ENCODE data around the gene SAPCD2. TPM values are rescaled to one million over a fixed set of nuclear protein-coding genes. Genes with fewer than 3 reads are reported as not detected.
A peak's percentile ranks its signal among the peaks of the same experiment; 100 is the strongest.

SAPCD2 gene
- polyA plus RNA-seq, 1 donor (not counting 4 experiments of a cell fraction or from before 2014, with no cell fraction given) = 1.6 TPM

DNA sequence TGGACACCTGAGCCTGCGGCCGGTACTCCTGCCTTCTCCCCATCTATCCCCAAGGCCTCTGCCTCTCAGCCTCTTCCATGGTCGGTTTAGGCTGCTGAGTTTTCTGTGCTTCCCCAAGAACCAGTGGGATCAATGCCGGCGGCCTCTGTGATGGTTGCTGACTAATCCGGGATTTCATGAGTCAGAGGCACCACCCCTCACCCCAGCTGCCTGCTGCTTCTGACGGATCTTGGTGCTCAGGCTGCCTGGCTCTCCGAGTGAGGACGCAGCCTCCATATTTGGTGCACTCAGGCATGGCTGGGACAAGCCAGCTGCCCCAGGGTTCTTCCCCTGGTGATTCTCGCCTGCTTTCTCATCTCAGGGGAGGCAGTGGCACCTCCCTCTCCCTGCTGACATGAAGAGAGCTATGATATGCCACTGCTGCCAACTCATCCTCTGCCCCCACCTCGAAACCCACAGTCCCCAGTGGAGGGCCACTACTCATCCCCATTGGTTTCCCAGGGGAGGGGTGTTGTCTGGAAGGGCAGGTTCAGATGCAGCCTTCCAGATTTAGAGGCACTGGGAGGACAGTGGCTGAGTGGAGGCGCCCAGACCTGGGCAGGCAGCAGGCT lies 13.1 kb upstream of the SAPCD2 start:
- peak; percentile 89 for FAIRE-seq
- Histone ChIP-seq H3K4me3 (ENCODE audit: control insufficient read depth in 2 of 3, extremely low read depth in 1 of 3, insufficient read depth in 2 of 3, low read depth in 1 of 3, low read length in 3 of 3) (no peak overlapping the region), H3K36me3 (ENCODE audit: control insufficient read depth in 2 of 2, extremely low read depth in 1 of 2, insufficient read depth in 2 of 2, low read length in 2 of 2) (peaks cover 3 to 7% of the 10 kb centered on the region in 2 experiments), H3K79me2 (ENCODE audit: control insufficient read depth, insufficient read depth, low read length) (peaks cover 3% of the 10 kb centered on the region), H3K27me3 (ENCODE audit: control insufficient read depth, extremely low read depth, insufficient read depth, low read length) (no peaks in the 10 kb centered on the region), H2AFZ (ENCODE audit: control insufficient read depth, low read length) (no peak overlapping the region), H3K9me3 (ENCODE audit: control insufficient read depth, low read depth, low read length) (no peaks in the 10 kb centered on the region), H3K9me1 (ENCODE audit: control insufficient read depth, extremely low read depth, insufficient read depth, low read length) (peaks cover 2% of the 10 kb centered on the region), H3K4me2 (ENCODE audit: control insufficient read depth, extremely low read depth, insufficient read depth, low read depth, low read length) (peak overlapping the region; percentile 42), H4K20me1 (ENCODE audit: control insufficient read depth, extremely low read depth, insufficient read depth, low read length) (no peaks in the 10 kb centered on the region), H3K4me1 (ENCODE audit: control insufficient read depth, extremely low read depth, insufficient read depth, low read length) (peaks cover 48% of the 10 kb centered on the region), H3K27ac (ENCODE audit: control insufficient read depth, insufficient read depth, low read length) (peak overlapping the region; percentile 90), H3K9ac (ENCODE audit: control insufficient read depth, extremely low read depth, insufficient read depth, low read length) (peak overlapping the region; percentile 58)
- dilution Hi-C loops (cut with MboI; ENCODE audit: extremely low pct_ligation_motif_present, low sequenced_read_pairs) = no loop called here
- peak; percentile 85 for DNase-seq (ENCODE audit: low read depth, low spot score)
- TF ChIP-seq, protein P1, sequence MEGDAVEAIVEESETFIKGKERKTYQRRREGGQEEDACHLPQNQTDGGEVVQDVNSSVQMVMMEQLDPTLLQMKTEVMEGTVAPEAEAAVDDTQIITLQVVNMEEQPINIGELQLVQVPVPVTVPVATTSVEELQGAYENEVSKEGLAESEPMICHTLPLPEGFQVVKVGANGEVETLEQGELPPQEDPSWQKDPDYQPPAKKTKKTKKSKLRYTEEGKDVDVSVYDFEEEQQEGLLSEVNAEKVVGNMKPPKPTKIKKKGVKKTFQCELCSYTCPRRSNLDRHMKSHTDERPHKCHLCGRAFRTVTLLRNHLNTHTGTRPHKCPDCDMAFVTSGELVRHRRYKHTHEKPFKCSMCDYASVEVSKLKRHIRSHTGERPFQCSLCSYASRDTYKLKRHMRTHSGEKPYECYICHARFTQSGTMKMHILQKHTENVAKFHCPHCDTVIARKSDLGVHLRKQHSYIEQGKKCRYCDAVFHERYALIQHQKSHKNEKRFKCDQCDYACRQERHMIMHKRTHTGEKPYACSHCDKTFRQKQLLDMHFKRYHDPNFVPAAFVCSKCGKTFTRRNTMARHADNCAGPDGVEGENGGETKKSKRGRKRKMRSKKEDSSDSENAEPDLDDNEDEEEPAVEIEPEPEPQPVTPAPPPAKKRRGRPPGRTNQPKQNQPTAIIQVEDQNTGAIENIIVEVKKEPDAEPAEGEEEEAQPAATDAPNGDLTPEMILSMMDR (optimal IDR thresholded peaks at IDR 0.05 in 1 of 3, IDR thresholded peaks at IDR 0.05 in 1 of 3, conservative IDR thresholded peaks at IDR 0.05 in 1 of 3; ENCODE audit: extremely low read depth in 1 of 3, insufficient read depth in 2 of 3, low read length in 3 of 3) = no peak
- TF ChIP-seq EZH2 (IDR thresholded peaks at IDR 0.05; ENCODE audit: low read length) = no peak

DNA sequence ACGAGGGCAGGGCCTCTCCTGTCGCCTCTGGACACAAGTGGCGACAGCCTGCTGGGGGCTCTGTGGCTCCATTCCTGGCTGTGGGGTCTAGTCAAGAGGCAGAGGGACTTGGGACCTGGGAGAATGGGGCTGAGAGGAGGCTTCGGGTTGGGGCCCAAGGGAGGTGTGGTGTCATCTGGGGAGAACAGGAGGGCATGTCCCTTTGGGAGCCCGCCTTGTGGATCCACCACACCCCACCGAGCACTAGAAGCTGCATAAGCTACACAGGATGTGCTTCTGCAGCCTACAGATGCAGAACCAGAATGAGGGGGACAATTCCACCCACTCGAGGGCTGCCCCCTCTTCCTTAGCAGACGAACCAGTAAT lies 12.6 kb upstream of the SAPCD2 start:
- H3K4me3 ChIP-seq (ENCODE audit: control insufficient read depth in 2 of 3, extremely low read depth in 1 of 3, insufficient read depth in 2 of 3, low read depth in 1 of 3, low read length in 3 of 3) = no peak overlapping the region
- peak overlapping the region; percentile 34 for H3K4me2 ChIP-seq (ENCODE audit: control insufficient read depth, extremely low read depth, insufficient read depth, low read depth, low read length)
- H3K4me1 ChIP-seq (ENCODE audit: control insufficient read depth, extremely low read depth, insufficient read depth, low read length) = peaks cover 50% of the 10 kb centered on the region
- DNase-seq (ENCODE audit: low read depth, low spot score) (no peak), FAIRE-seq (no peak)
- no peaks in the 10 kb centered on the region for H3K9me3 ChIP-seq (ENCODE audit: control insufficient read depth, low read depth, low read length)
- H3K27me3 ChIP-seq (ENCODE audit: control insufficient read depth, extremely low read depth, insufficient read depth, low read length) = no peaks in the 10 kb centered on the region
- H3K27ac ChIP-seq (ENCODE audit: control insufficient read depth, insufficient read depth, low read length) = peak overlapping the region; percentile 90
- no peak overlapping the region for H2AFZ ChIP-seq (ENCODE audit: control insufficient read depth, low read length)
- peaks cover 2% of the 10 kb centered on the region for H3K9me1 ChIP-seq (ENCODE audit: control insufficient read depth, extremely low read depth, insufficient read depth, low read length)
- H3K9ac ChIP-seq (ENCODE audit: control insufficient read depth, extremely low read depth, insufficient read depth, low read length) = no peak overlapping the region
- dilution Hi-C loops (cut with MboI; ENCODE audit: extremely low pct_ligation_motif_present, low sequenced_read_pairs) = no loop called here
- TF ChIP-seq, protein P1 (optimal IDR thresholded peaks at IDR 0.05 in 1 of 3, IDR thresholded peaks at IDR 0.05 in 1 of 3, conservative IDR thresholded peaks at IDR 0.05 in 1 of 3; ENCODE audit: extremely low read depth in 1 of 3, insufficient read depth in 2 of 3, low read length in 3 of 3) = no peak
- TF ChIP-seq EZH2 (IDR thresholded peaks at IDR 0.05; ENCODE audit: low read length) = no peak
- peaks cover 3 to 7% of the 10 kb centered on the region in 2 experiments for H3K36me3 ChIP-seq (ENCODE audit: control insufficient read depth in 2 of 2, extremely low read depth in 1 of 2, insufficient read depth in 2 of 2, low read length in 2 of 2)
- no peaks in the 10 kb centered on the region for H4K20me1 ChIP-seq (ENCODE audit: control insufficient read depth, extremely low read depth, insufficient read depth, low read length)
- peaks cover 3% of the 10 kb centered on the region for H3K79me2 ChIP-seq (ENCODE audit: control insufficient read depth, insufficient read depth, low read length)
